GM12878 (cell line): ENCODE measurements around the gene SEMA5A. TPM values are rescaled to one million over a fixed set of nuclear protein-coding genes. Genes with fewer than 3 reads are reported as not detected.
A peak's percentile ranks its signal among the peaks of the same experiment; 100 is the strongest.

Source experiments
- CBX5 ChIP-seq: sonication (generic); IDR thresholded peaks from 2 replicates; pipeline ENCODE4 v1.6.1; 2016; ENCODE audit warnings: low read depth, moderate library complexity, mild to moderate bottlenecking, inconsistent platforms
- CHD4 ChIP-seq: fragments of 200-600 bp; sonication (generic); IDR thresholded peaks from 2 replicates; pipeline ENCODE4 v1.6.1; 2016; ENCODE audit warnings: mild to moderate bottlenecking
- ETV6 ChIP-seq, 2 experiments: fragments of 450-650 bp in 1 of 2; IDR thresholded peaks in 1 of 2; conservative IDR thresholded peaks in 1 of 2; 2 replicates each; pipeline ENCODE4 v1.6.1; 2014; ENCODE audit warnings: antibody characterized with exemption in 1 of 2, borderline replicate concordance in 1 of 2, low read depth in 1 of 2, mild to moderate bottlenecking in 1 of 2, moderate library complexity in 1 of 2
- GABPA ChIP-seq: IDR thresholded peaks from 2 replicates; pipeline ENCODE4 v1.6.1; 2014; ENCODE audit warnings: antibody characterized with exemption, low read depth, mild to moderate bottlenecking, inconsistent platforms
- SRF ChIP-seq, 2 experiments: IDR thresholded peaks; 2 replicates each; pipeline ENCODE4 v1.6.1; 2011; ENCODE audit warnings: low read depth in 2 of 2, low read length in 2 of 2, mild to moderate bottlenecking in 1 of 2, moderate library complexity in 1 of 2
- polyA plus RNA-seq, 11 experiments: library from polyadenylated mRNA; depleted of rRNA in 4 of 11; unstranded in 6 of 11; stranded (reverse) in 5 of 11; fragments of >200 nt; fragmentation: Nextera tagmentation in 4 of 11; fragmentation: Illumina TruSeq in 1 of 11; extraction: Ambion mirVana in 4 of 11; extraction: Trizol in 1 of 11; gene quantifications; 1 replicate in 1 of 11; 2 replicates in 10 of 11; pipeline versions ENCODE4 v1.2.1 to v1.2.3, GENCODE V29; 2011 to 2016; ENCODE audit warnings: inconsistent platforms in 2 of 11, missing spikeins in 2 of 11, low read depth in 1 of 11
- total RNA-seq, 4 experiments: library from RNA; depleted of rRNA in 3 of 4; stranded (reverse); fragments of >200 nt in 3 of 4; fragmentation: Illumina TruSeq in 1 of 4; extraction: Trizol in 1 of 4; gene quantifications; 2 replicates each; pipeline versions ENCODE4 v1.2.1 to v1.2.3, GENCODE V29; 2013 to 2021
- TF ChIP-seq, protein P1 (sequence below): fragments of 450-650 bp; conservative IDR thresholded peaks from 2 replicates; pipeline ENCODE4 v1.6.1; 2017; ENCODE audit warnings: mild to moderate bottlenecking, moderate library complexity
- TF ChIP-seq, protein P2 (sequence below): fragments of 450-650 bp; IDR thresholded peaks from 2 replicates; pipeline ENCODE4 v1.6.1; 2017; ENCODE audit warnings: antibody characterized with exemption, mild to moderate bottlenecking, moderate library complexity
- TF ChIP-seq, protein P3 (sequence below): fragments of 450-650 bp; IDR thresholded peaks from 2 replicates; pipeline ENCODE4 v1.6.1; 2017; ENCODE audit warnings: mild to moderate bottlenecking

The SEMA5A gene
- total and polyA plus RNA-seq, 10 of the 15 experiments (the other 5 are each of a cell fraction or from before 2014, with no cell fraction given), result 0.03 to 2.4 (median 0.09) TPM; not detected in 1

DNA sequence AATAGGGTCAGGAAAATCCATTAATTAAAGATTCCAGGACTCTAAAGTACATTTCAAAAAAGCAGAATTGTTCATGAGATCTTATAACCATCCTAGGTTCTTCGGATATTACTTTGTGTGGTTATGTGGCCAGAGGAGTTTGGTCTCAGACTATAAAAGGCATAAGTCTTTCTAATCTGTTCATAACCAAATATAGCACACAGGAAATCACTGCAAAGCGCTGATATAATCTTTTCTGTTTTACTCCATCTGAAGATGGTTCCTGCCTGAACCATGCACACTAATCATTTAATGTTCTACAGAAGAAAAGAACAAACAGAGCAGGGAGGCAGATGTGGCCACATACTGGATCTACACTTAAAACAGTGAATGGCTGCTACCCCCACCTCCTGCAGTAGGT, 182.8 kb downstream of the SEMA5A start (continued):
- TF ChIP-seq, protein P1, sequence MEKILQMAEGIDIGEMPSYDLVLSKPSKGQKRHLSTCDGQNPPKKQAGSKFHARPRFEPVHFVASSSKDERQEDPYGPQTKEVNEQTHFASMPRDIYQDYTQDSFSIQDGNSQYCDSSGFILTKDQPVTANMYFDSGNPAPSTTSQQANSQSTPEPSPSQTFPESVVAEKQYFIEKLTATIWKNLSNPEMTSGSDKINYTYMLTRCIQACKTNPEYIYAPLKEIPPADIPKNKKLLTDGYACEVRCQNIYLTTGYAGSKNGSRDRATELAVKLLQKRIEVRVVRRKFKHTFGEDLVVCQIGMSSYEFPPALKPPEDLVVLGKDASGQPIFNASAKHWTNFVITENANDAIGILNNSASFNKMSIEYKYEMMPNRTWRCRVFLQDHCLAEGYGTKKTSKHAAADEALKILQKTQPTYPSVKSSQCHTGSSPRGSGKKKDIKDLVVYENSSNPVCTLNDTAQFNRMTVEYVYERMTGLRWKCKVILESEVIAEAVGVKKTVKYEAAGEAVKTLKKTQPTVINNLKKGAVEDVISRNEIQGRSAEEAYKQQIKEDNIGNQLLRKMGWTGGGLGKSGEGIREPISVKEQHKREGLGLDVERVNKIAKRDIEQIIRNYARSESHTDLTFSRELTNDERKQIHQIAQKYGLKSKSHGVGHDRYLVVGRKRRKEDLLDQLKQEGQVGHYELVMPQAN, result no peak
- TF ChIP-seq CHD4 (no peak), ETV6 (conservative IDR thresholded peaks at IDR 0.05 in 1 of 2, IDR thresholded peaks at IDR 0.05 in 1 of 2; ENCODE audit: borderline replicate concordance in 1 of 2, low read depth in 1 of 2) (peak in 1 of 2 experiments; percentile 45; a peak in 1 of 4 replicates), GABPA (peak; percentile 56; the same call in 1 of the 2 replicates), SRF (IDR thresholded peaks at IDR 0.05; ENCODE audit: low read depth in 2 of 2, low read length in 2 of 2) (peak in 1 of 2 experiments; percentile 92; a peak in 2 of 4 replicates), CBX5 (peak; percentile 58; the same call in 1 of the 2 replicates)
- TF ChIP-seq, protein P2, sequence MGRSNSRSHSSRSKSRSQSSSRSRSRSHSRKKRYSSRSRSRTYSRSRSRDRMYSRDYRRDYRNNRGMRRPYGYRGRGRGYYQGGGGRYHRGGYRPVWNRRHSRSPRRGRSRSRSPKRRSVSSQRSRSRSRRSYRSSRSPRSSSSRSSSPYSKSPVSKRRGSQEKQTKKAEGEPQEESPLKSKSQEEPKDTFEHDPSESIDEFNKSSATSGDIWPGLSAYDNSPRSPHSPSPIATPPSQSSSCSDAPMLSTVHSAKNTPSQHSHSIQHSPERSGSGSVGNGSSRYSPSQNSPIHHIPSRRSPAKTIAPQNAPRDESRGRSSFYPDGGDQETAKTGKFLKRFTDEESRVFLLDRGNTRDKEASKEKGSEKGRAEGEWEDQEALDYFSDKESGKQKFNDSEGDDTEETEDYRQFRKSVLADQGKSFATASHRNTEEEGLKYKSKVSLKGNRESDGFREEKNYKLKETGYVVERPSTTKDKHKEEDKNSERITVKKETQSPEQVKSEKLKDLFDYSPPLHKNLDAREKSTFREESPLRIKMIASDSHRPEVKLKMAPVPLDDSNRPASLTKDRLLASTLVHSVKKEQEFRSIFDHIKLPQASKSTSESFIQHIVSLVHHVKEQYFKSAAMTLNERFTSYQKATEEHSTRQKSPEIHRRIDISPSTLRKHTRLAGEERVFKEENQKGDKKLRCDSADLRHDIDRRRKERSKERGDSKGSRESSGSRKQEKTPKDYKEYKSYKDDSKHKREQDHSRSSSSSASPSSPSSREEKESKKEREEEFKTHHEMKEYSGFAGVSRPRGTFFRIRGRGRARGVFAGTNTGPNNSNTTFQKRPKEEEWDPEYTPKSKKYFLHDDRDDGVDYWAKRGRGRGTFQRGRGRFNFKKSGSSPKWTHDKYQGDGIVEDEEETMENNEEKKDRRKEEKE, result no peak
- TF ChIP-seq, protein P3, sequence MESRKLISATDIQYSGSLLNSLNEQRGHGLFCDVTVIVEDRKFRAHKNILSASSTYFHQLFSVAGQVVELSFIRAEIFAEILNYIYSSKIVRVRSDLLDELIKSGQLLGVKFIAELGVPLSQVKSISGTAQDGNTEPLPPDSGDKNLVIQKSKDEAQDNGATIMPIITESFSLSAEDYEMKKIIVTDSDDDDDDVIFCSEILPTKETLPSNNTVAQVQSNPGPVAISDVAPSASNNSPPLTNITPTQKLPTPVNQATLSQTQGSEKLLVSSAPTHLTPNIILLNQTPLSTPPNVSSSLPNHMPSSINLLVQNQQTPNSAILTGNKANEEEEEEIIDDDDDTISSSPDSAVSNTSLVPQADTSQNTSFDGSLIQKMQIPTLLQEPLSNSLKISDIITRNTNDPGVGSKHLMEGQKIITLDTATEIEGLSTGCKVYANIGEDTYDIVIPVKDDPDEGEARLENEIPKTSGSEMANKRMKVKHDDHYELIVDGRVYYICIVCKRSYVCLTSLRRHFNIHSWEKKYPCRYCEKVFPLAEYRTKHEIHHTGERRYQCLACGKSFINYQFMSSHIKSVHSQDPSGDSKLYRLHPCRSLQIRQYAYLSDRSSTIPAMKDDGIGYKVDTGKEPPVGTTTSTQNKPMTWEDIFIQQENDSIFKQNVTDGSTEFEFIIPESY, result no peak
- TF ChIP-seq, all 136 proteins: peak for 18
